Loucy (cell line): ENCODE results near the gene STRADB.

Experiments
- H2AFZ ChIP-seq: fragments of 200-600 bp; sonication (generic); 2 replicates; pipeline ENCODE4 v1.6.0; 2016; ENCODE audit warnings: antibody characterized with exemption, mild to moderate bottlenecking, low read length, moderate library complexity
- H3F3A ChIP-seq: fragments of 200-600 bp; 2 replicates; pipeline ENCODE4 v1.6.0; 2016; ENCODE audit warnings: antibody characterized with exemption, low read depth, mild to moderate bottlenecking
- H3K27me3 ChIP-seq: fragments of 200-600 bp; sonication (generic); 2 replicates; pipeline ENCODE4 v1.6.1; 2014; ENCODE audit warnings: low read length, mild to moderate bottlenecking; ENCODE audit not compliant: insufficient read depth, poor library complexity, severe bottlenecking
- H3K36me3 ChIP-seq: fragments of 200-600 bp; sonication (generic); 2 replicates; pipeline ENCODE4 v1.6.1; 2016; ENCODE audit warnings: low read length; ENCODE audit not compliant: insufficient read depth
- H3K4me1 ChIP-seq: fragments of 200-600 bp; sonication (generic); 2 replicates; pipeline ENCODE4 v1.5.1; 2014; ENCODE audit warnings: low read length, mild to moderate bottlenecking; ENCODE audit not compliant: insufficient read depth, poor library complexity, severe bottlenecking
- H3K4me2 ChIP-seq: fragments of 200-600 bp; sonication (generic); 2 replicates; pipeline ENCODE4 v1.6.0; 2014; ENCODE audit warnings: antibody characterized with exemption, low read length, low read depth, mild to moderate bottlenecking; ENCODE audit not compliant: poor library complexity, severe bottlenecking
- H3K4me3 ChIP-seq: fragments of 200-600 bp; sonication (generic); 2 replicates; pipeline ENCODE4 v1.5.1; 2014; ENCODE audit warnings: low read length, mild to moderate bottlenecking, mixed read lengths; ENCODE audit not compliant: poor library complexity, severe bottlenecking
- H3K79me2 ChIP-seq: fragments of 200-600 bp; sonication (generic); 2 replicates; pipeline ENCODE4 v1.6.1; 2014; ENCODE audit warnings: low read length; ENCODE audit not compliant: insufficient read depth
- H3K9ac ChIP-seq: fragments of 200-600 bp; sonication (generic); 2 replicates; pipeline ENCODE4 v1.6.0; 2014; ENCODE audit warnings: mild to moderate bottlenecking, low read depth, low read length, moderate library complexity; ENCODE audit not compliant: poor library complexity, severe bottlenecking
- H3K9me2 ChIP-seq: fragments of 200-600 bp; sonication (generic); replicated peaks from 2 replicates; pipeline ENCODE4 v1.6.1; 2016; ENCODE audit warnings: low read depth, low read length, mixed read lengths
- H3K9me3 ChIP-seq: fragments of 200-600 bp; sonication (generic); 2 replicates; pipeline ENCODE4 v1.6.1; 2014; ENCODE audit warnings: mild to moderate bottlenecking, antibody characterized with exemption, low read length, low read depth; ENCODE audit not compliant: insufficient read depth
- H4K20me1 ChIP-seq: fragments of 200-600 bp; sonication (generic); 2 replicates; pipeline ENCODE4 v1.6.0; 2014; ENCODE audit warnings: antibody characterized with exemption, low read length, mild to moderate bottlenecking; ENCODE audit not compliant: insufficient read depth, poor library complexity, severe bottlenecking
- CTCF ChIP-seq: fragments of 200-600 bp; sonication (generic); conservative IDR thresholded peaks from 2 replicates; pipeline ENCODE4 v1.5.1; 2014; ENCODE audit warnings: mild to moderate bottlenecking, antibody characterized with exemption, low read length
- EZH2phosphoT487 ChIP-seq: fragments of 200-600 bp; IDR thresholded peaks from 2 replicates; pipeline ENCODE4 v1.6.1; 2018; ENCODE audit warnings: antibody characterized with exemption, mild to moderate bottlenecking, moderate library complexity, borderline replicate concordance

The STRADB gene

DNA sequence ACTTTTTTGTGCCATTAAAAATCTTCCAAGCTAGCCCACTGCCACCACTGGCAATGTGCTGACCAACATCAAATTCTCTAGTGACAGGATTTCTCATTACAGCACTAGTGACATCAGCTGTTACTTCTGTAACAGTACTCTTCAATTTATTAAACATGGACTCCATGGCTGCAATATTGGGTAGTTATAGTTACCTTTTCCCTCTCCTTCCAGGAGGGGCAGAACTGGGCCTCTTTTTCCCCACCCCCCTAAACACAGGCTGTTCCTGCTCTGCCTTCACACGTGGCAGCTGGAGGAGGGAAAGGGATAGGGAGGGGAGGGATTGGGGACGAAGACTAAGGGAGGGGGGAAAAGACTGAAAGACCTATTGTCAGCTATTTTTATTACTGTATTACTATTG is 38.4 kb upstream of the STRADB start:
- Histone ChIP-seq H3K4me3 (peak overlapping the region; percentile 64), H4K20me1 (no peaks in the 10 kb centered on the region), H3K9me2 (no peaks in the 10 kb centered on the region), H3K79me2 (peaks cover 10% of the 10 kb centered on the region; the same call in 1 of the 2 replicates), H3K9me3 (no peaks in the 10 kb centered on the region), H3K4me2 (peak overlapping the region; percentile 74), H3K36me3 (no peaks in the 10 kb centered on the region), H3F3A (peaks cover 3% of the 10 kb centered on the region; the same call in 1 of the 2 replicates), H3K9ac (no peak overlapping the region), H2AFZ (no peak overlapping the region), H3K4me1 (peaks cover 38% of the 10 kb centered on the region), H3K27me3 (no peaks in the 10 kb centered on the region)
- TF ChIP-seq EZH2phosphoT487, result no peak
- no peak; the same call in none of the 2 replicates for TF ChIP-seq CTCF

- Histone ChIP-seq H3K79me2 (peaks cover 10% of the 10 kb centered on the region; the same call in 1 of the 2 replicates), H2AFZ (no peak overlapping the region), H3K9me2 (no peaks in the 10 kb centered on the region), H3K9ac (peak overlapping the region; percentile 7), H3K36me3 (no peaks in the 10 kb centered on the region), H3K4me3 (peak overlapping the region; percentile 64), H3K27me3 (no peaks in the 10 kb centered on the region), H3K4me1 (peaks cover 38% of the 10 kb centered on the region), H3K9me3 (no peaks in the 10 kb centered on the region), H4K20me1 (no peaks in the 10 kb centered on the region), H3F3A (peaks cover 3% of the 10 kb centered on the region; the same call in 1 of the 2 replicates), H3K4me2 (peak overlapping the region; percentile 74)
- no peak for TF ChIP-seq EZH2phosphoT487
These were observed 38.0 kb upstream of the STRADB start for GRCh38 chr2:201413552-201413951.

DNA sequence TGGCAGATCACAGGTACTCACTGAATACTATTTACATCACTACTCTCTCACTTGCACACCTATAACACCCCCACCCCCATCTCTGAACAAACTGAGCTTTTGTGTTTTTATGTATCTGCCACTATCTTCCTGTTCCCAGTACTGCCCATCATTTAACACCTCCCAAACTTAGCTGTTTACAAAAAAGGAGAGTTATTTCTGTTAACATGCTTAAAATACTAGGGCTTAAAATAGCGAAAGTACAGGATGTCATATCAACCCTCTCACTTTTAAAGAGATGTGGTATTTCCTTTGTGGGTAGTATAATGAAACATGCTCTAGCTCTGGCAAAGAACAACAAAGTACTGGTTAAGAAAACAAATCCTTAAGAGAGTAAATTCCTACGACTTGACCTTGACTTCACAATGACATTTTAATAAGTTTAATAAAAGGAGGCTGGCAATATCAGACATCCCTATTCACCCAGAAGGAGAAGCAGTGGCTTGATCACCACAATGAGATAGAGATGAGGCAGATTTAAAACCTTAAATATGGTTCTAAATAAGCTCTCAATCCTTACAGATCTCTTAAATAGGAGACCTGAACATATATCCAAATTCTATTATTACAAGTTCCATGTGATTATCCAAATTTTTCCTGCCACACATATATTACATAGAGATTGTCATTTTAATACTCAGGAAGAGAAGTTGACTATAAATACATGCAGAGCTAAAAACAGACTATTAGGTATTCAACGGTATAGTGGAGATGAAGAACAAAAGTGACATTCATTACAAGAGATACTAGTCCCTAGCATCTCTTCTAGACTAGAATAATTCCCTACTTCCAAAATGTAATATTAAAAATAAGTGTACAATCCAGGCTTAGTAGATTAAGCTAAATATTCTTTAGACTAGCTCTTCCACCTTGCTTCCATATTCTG is 37.2 kb upstream of the STRADB start:
- 0 out of 2 replicates have a peak overlapping the region, but pooled peaks have one; percentile 4 for H2AFZ ChIP-seq
- H3K4me2 ChIP-seq, result peak overlapping the region; percentile 74
- no peaks in the 10 kb centered on the region for H3K9me2 ChIP-seq
- H4K20me1 ChIP-seq, result no peaks in the 10 kb centered on the region
- TF ChIP-seq CTCF (no peak), EZH2phosphoT487 (no peak)
- peak overlapping the region; percentile 64 for H3K4me3 ChIP-seq
- H3K9ac ChIP-seq, result peak overlapping the region; percentile 7
- no peaks in the 10 kb centered on the region for H3K27me3 ChIP-seq
- H3F3A ChIP-seq, result peaks cover 3% of the 10 kb centered on the region; the same call in 1 of the 2 replicates
- peaks cover 38% of the 10 kb centered on the region for H3K4me1 ChIP-seq
- H3K9me3 ChIP-seq, result no peaks in the 10 kb centered on the region
- peaks cover 10% of the 10 kb centered on the region; the same call in 1 of the 2 replicates for H3K79me2 ChIP-seq
- H3K36me3 ChIP-seq, result no peaks in the 10 kb centered on the region
